KG1 (cell line): Measurements from ENCODE around the gene PALLD.

Experiments
- DNase-seq: peaks from one replicate; lab custom pipeline; 2025; lab: John Stamatoyannopoulos, UW

PALLD gene

DNA sequence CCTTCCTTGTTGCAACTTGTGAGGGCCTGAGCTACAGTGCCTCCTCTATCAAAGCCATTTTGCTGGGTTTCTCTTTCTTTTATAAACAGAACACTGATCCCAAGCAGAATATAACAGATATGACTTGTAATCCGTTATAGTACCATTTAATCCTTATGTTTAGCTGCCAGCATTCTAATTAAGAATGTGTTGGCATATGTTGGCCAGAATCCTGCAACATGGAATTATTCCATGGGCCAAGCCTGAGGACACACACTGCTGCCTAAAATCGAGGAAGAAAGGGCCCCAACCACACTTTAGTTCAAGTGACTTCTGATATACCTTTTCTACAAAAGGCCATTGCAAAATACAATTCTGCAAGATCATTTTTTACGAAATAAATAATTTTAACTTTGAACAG is 28.0 kb downstream of the PALLD start:
- no peak for DNase-seq

DNA sequence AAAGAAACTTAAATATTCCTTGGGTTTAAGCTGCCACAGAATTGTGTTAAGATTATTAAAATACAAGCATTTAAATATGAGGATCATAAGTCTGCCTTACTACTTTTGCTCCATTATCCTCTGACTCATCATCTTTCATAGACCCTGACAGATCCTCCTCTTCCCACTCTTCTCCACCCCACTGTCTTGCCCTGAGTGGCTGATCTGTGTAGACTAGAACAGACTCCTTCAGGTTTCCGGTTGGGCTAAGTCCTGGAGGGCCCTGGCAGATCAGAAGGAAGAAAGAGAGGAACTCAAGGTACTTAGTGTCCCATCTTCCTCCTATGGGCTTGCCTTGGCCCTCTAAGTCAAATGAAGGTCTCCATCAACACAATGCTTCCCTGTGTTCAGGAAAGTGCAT is 30.7 kb downstream of the PALLD start:
- no peak for DNase-seq

DNA sequence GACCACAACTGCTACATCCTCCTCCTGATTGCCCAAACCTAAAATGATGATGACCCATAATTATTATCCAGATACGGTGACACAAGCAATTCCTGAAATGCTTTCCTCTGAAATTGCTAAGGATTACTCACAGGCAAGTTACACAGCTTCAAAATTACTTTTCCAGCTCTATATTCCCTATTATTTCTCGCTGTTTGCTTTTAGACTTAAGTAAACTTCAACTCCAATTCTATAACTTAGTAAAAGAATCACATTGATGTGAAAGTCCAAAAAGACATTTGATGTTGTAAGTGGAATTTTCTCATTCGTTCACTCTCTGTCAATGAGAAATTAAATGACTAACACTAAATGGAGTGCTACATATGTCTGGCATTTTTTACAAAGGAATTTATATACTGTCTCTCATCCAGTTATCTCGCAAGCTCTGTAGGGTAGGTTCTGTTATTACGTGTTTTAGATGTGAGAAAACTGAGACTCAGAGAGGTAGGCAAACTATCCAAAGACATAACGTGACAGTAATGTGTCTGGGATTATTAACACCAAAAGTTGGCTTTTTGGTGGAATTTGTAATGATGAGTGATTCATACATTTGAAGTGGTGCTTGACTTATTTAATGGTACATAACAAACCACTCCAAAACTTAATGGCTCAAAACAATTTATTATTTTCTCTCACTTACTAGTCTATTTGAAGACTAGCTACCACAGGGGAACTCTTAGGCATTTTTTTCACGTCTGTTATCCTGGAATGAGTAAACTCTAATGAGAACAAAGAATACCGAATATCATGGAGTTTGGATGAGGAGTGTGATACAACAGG is 31.5 kb downstream of the PALLD start:
- DNase-seq, result no peak

- no peak for DNase-seq
Measured at GRCh38 chr4:168529257-168529656, 32.4 kb downstream of the PALLD start.

GRCh38 chr4:168531305-168531704 is 34.5 kb downstream of the PALLD start:
- DNase-seq, result no peak

GRCh38 chr4:168534535-168534934 is 37.7 kb downstream of the PALLD start:
- no peak for DNase-seq

DNA sequence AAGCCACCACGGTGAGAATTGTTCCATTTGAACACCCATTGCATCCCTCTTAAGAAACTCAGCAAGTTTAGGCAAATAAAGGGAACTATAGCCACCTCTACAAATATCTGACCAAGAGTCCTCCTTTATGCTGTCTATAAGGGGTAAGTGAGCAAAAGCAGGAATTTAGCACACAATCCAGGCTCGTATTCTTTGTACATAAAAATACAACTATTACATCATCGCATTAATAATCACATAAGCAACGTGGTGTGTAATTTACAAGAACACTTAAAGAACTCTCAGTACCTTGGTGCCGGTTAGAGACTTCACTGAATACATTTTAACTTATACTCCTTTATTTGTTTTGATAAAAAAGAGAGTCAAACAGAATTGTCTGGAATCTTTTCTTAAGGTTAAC is 38.8 kb downstream of the PALLD start:
- DNase-seq, result no peak

- DNase-seq, result no peak
Measured at GRCh38 chr4:168536448-168536847, 39.6 kb downstream of the PALLD start.

DNA sequence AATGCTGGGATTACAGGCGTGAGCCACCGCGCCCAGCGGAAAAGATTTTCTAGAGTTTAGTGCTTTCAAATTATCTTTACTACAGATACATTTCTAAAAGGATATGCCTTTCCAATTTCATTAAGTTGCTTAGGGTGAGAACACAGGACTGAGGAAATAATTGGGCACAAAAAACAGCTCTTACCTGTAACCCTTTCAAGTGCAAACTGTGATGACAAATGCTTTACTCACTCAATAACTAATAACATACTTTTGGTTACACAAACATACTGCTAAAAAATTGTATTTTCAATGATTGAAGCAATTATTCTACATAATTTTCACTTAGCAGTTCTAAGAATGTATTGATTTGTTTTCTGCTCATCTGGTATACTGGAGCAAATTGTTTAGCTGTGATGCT is 40.2 kb downstream of the PALLD start:
- DNase-seq, result no peak

DNA sequence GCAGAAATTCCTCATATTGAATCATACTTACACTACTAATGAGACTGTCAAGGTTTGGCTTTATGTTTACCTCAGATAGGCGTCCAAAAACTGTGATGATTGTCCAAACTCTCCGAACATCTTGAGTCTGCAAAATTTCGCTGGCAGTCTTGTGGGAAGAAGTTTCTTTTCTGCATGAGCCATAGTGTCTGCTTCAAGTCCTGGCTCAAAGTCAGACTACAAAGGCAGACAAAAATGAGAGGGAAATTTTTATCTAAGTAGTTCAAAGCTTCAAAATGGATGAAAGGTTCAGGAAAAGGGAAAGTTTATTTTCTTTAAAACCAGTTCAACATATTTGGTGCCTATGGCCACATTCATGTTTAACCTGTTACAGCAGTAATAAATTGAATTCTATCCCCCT is 40.7 kb downstream of the PALLD start:
- no peak for DNase-seq

- DNase-seq, result no peak
Measured at GRCh38 chr4:168538632-168539031, 41.8 kb downstream of the PALLD start.

- no peak for DNase-seq
Measured at GRCh38 chr4:168540086-168540485, 43.2 kb downstream of the PALLD start.

- DNase-seq, result no peak
Measured at GRCh38 chr4:168540503-168541265, 43.8 kb downstream of the PALLD start.

GRCh38 chr4:168541266-168541953 is 44.6 kb downstream of the PALLD start:
- no peak for DNase-seq

DNA sequence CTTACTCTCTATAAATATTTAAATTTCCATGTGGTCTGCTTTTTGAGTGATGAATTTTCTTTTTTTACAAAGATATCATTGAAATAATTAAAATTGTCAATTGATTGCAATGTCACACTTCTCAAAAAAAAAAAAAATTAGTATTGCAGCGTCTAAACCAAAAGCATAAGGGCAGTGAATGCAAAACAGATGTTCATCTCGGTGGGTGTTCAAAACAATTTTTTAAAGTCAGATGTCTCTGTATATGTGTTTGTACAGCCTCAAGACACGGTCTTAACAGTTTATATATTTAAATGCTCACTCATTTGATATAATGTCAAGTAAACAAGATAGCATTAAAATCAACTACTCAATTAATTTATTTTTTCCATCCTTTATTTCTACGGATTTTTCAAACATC is 52.3 kb downstream of the PALLD start:
- DNase-seq, result no peak

DNA sequence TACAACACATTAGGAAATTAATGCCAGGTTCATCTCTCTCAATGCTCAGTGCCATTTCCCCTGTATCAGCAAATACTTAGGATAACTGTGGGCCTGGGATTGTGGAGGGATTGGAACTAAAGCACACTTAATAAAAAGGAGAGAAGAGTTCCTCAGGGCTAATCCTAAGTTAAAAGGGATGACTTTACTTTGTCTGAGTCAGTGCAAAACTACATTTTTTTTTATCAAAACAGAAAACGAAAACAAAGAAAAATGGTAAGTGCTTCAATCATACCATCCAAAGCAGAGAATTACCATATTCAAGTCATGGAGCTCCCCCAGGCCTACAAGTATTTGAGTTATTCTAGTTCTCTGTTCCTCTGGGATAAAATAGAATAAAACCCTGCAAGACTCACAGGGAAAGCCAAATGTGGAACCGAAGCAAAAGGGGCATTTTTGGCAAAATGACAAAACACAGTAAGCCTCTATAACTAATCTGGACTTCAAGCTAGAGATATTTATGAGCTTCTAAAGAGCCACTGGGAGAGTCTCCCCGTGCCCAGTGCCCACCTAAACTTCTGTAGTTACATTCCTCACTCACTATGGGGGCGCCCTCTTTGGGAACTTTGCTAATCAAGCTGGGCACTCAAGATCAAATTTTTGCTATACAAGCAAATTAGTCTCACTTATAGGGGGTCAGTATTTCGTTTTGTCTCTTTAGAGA is 53.4 kb downstream of the PALLD start:
- DNase-seq, result no peak

- DNase-seq, result no peak
Measured at GRCh38 chr4:168551211-168551610, 54.4 kb downstream of the PALLD start.

- no peak for DNase-seq
Measured at GRCh38 chr4:168551945-168552695, 55.3 kb downstream of the PALLD start.

DNA sequence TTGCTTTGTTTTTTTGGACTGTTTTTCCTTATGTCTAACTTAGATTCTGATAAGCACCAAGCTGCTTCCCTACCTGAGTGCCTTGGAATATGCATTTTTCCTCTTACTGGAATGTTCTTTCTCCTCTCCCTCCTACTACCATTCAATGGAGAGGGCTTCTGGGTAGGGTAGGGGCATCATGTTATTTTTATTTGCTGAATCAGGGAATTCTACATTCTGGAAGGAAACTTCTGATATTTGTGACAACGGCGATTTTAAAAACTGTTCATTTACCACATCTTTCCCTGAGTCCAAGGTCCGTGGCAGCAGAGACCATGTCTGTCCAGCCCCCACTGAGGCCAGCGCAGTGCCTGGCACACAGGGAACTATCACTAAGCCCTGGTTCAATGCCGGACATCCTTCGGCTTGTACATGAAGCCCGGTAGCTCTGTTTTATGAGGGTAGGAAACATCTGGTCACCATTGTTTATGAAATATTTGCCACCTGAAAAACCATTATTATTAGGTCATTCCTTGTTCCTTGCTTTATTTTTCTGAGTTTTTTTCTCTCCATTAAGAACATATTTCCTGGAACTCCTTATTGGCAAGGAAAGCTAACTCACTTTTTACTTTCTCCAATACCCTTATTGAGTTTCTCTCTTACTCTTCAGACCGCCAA is 57.0 kb downstream of the PALLD start:
- DNase-seq, result no peak

GRCh38 chr4:168555437-168555836 is 58.6 kb downstream of the PALLD start:
- no peak for DNase-seq

DNA sequence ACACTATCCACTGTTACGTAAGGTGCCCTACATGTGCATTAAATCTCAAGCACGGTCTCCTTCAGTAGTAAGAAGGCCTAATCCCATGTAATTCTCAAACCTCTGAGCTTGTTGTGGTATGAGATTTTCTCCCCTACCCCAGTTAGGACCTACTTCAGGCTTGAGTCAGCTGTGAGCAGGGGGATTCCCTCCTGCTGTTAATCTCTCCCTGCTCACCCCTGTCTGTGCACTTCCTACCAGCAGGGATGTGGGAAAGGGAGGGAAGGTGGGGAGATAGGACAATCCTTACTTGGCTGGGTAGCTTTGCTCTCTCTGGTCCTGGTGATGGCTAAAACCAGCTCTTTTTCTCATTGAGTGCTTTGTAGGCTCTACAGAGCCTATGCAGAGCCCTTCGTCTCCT is 60.8 kb downstream of the PALLD start:
- DNase-seq, result no peak
